ENCODE data around the gene ADAMTS2. TPM values are rescaled to one million over a fixed set of nuclear protein-coding genes. Genes with fewer than 3 reads are reported as not detected.
"Not testable (repeated sequence)": the region's sequence is repeated elsewhere in the genome, so short reads cannot be mapped to it uniquely, and the experiment has no call there.

ADAMTS2 gene
- polyA plus RNA-seq, 6 donors from 2014 or later = not detected

DNA sequence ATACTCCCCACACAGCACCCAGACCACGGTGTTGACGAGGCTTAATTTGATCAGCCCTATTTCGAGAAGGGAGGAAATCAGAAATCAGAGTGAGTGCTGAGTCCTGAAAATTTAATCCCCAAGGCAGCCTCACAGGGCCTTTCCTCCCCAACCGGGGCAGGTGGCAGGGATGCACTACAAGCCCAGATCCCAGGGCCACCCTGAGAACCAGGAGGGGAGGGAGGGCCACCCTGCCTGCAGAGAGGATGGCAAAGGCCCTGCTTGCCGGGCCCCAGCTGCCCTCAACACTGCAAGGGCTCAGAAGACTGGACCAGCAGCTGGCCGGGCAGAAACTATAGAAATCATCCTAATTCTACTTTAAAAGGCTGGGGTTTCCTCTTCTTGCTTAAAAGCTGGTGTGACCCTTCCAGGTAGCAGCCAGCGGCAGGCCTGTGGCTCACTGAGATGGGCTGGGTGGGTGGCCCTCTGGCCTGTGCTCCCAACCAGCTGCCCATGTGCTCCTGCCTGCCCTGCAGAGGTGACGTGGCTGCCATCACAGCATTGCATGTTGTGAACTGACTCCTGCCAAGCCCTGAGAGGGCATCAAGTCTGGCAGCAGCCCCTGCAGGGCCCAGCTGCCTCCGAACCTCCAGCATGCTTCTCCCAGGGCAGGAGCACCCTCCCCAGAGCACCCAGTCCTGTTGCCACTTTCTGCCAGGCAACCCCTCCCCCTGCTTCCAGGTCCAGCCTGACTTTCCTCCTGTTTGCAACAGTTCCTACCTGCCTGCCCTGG is 122.8 kb downstream of the ADAMTS2 start:
- Mint-ChIP-seq H3K9me3 (peaks cover 10 to 21% (median 18%) of the 10 kb centered on the region in 7 donors), H3K4me1 (peaks cover 0 to 4% (median 0%) of the 10 kb centered on the region in 3 donors), H3K4me3 (peak overlapping the region in 1 of 8 donors; percentile 18), H3K36me3 (peaks cover 0 to 19% of the 10 kb centered on the region in 2 donors), H3K27me3 (peaks cover 0 to 7% (median 0%) of the 10 kb centered on the region in 3 donors), H3K27ac (no peak overlapping the region)
- ATAC-seq (ENCODE audit: low read depth in 2 of 2) = no peak
- DNase-seq = no peak

DNA sequence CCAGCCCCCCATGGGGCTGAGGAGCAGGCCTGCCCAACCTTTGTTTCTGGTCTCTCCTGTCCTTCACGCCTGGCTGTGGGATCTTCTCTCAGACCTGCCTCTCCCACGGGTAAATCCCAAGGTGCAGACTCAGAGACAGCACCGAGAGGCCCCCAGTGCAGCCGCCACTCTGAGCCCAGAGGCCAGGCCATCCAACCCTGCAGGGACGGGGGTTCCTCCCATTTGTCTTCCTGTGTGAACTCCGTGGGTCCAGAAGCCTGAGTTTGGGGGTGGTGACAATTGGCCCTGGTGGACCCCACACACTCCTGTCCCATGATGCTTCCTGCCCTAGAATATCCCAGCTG is 123.4 kb downstream of the ADAMTS2 start:
- DNase-seq (no peak), ATAC-seq (ENCODE audit: low read depth in 2 of 2) (no peak)
- Mint-ChIP-seq H3K4me3 (no peak overlapping the region), H3K9me3 (peaks cover 10 to 21% (median 18%) of the 10 kb centered on the region in 7 donors), H3K27ac (no peak overlapping the region), H3K4me1 (peaks cover 0 to 4% (median 0%) of the 10 kb centered on the region in 3 donors), H3K27me3 (peaks cover 0 to 7% (median 4%) of the 10 kb centered on the region in 3 donors), H3K36me3 (peaks cover 0 to 19% of the 10 kb centered on the region in 2 donors)

DNA sequence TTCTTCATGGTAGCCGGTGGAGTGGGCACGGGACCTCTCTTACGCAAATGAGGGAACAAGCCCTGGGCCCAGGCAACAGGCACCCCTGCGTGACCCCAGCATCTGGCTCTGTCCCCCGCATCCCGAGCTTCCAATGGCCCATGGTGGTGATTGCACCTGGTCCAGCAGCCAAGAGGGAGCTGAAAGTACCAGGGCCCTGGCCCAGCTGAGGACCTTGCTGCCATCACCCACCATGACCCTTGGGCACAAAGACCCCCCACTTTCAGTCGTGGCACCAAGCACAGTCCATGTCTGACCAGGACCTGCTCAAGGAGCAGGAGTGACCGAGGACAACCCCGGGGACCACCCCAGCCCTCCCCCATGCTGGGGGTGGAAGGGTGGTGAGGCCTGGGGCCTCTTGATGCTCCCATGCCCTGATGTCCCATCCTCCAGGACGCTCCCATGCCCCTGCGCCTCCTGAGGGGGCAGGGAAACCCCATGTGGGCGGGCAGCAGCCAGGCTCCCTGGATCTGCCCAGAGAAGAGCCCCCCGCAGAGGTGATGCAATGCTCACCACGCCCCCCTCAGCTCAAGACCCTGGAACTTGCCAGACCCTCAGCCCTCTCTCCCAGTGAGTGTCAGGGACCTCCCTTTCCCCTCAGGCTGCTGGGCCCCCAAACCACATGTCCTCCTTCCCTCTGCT is 123.9 kb downstream of the ADAMTS2 start:
- H3K27ac Mint-ChIP-seq = no peak overlapping the region
- H3K36me3 Mint-ChIP-seq = peaks cover 0 to 19% of the 10 kb centered on the region in 2 donors
- H3K27me3 Mint-ChIP-seq = peaks cover 0 to 7% (median 6%) of the 10 kb centered on the region in 3 donors
- no peak overlapping the region for H3K4me3 Mint-ChIP-seq
- DNase-seq = no peak
- peaks cover 10 to 21% (median 18%) of the 10 kb centered on the region in 7 donors for H3K9me3 Mint-ChIP-seq
- peaks cover 0 to 4% (median 0%) of the 10 kb centered on the region in 3 donors for H3K4me1 Mint-ChIP-seq
- ATAC-seq (ENCODE audit: low read depth in 2 of 2) = no peak

DNA sequence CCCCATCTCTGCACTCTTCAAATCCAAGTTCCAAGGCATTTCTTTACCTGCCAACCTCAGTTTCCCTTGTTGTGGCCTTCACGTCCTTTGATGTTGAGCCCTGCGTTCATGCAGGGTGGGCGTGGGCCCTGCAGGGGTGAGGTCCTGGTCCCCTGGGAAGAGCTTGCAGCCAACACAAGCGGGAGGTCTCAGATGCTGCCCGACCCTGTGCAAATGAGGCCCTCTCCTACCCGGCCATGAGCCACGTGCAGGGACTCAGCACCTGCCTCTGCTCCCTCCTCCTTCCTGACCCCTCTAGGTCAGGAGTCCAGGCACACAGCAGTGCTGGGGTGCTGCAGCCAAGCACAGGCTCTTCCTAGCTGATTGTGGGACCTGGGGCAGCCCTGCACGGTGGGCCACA is 124.5 kb downstream of the ADAMTS2 start:
- H3K27me3 Mint-ChIP-seq = peaks cover 0 to 7% (median 6%) of the 10 kb centered on the region in 3 donors
- peaks cover 0 to 4% (median 0%) of the 10 kb centered on the region in 3 donors for H3K4me1 Mint-ChIP-seq
- no peak overlapping the region for H3K4me3 Mint-ChIP-seq
- no peak overlapping the region for H3K27ac Mint-ChIP-seq
- peaks cover 10 to 21% (median 18%) of the 10 kb centered on the region in 7 donors for H3K9me3 Mint-ChIP-seq
- no peak for DNase-seq
- peaks cover 0 to 19% of the 10 kb centered on the region in 2 donors for H3K36me3 Mint-ChIP-seq
- no peak for ATAC-seq (ENCODE audit: low read depth in 2 of 2)

DNA sequence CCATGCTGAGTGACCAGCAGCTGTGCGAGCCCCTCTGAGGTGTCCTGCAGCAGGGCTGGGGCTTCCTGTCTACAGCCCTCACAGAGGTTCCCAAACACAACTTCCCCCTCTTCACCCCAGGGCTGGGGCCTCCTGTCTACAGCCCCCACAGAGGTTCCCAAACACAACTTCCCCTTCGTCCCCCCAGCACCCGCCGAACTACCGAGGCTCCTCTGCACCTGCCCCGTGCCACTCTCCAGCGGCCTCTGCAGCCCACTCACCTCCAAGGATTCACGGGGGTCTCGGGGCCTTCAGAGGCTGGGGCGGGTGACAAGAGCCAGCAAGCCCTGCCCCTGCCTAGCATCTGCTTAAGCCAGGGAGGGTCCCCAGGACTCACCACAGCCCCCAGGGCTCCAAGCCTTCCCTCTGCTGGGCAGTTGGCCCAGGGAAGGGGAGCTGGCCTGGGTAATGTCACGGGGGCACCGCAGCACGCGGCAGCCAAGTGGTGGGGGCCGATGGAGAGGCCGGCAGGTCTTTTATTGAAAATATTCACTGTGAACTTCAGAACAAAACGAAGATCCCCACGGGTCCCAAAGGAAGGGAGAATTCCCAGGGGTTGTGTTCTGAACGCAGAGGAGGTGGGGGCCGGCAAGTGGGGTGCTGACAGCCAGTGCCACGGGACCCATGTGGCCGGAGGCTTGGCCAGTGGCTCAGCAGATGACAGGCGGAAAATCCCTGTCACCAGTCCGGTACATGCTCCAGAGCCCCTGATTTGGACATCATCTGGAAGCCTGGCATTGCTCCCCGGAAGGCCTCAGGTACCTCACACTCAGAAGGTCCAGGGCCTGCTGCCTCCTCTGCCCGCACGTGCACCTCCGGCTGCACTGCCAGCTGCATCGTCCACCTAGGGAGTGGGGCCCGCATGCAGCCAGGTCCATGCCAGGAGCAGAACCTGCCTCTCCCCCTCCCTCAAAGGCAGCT is 125.3 kb downstream of the ADAMTS2 start:
- Mint-ChIP-seq H3K4me1 (peaks cover 0 to 4% (median 0%) of the 10 kb centered on the region in 3 donors), H3K27me3 (peaks cover 0 to 7% (median 6%) of the 10 kb centered on the region in 3 donors), H3K36me3 (peaks cover 0 to 15% of the 10 kb centered on the region in 2 donors), H3K4me3 (no peak overlapping the region), H3K27ac (no peak overlapping the region), H3K9me3 (peaks cover 9 to 18% (median 15%) of the 10 kb centered on the region in 7 donors)
- ATAC-seq (ENCODE audit: low read depth in 2 of 2) (no peak), DNase-seq (no peak)

DNA sequence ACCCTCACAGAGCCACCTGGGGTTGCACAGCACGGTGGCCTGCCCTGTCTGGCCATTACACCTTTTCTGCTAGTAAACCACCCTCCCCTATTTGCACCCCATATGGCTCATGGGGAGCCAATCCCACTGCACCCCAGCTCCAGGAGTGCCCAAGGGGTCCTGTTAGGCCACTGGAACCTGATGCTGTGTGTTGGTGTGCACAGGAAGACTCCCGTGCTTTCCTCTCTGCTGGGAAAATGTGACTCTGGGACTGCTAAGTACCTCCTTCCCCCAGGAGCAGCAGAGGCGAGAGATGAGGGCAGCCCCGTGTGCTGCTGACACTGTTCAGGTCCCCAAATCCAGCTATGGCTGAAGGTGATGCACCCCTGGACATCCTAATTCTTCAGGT is 126.3 kb downstream of the ADAMTS2 start:
- peaks cover 0 to 11% of the 10 kb centered on the region in 2 donors for H3K36me3 Mint-ChIP-seq
- H3K27me3 Mint-ChIP-seq = peaks cover 0 to 7% (median 6%) of the 10 kb centered on the region in 3 donors
- H3K4me3 Mint-ChIP-seq = peak overlapping the region in 1 of 8 donors; percentile 57
- peaks cover 6 to 12% (median 9%) of the 10 kb centered on the region in 7 donors for H3K9me3 Mint-ChIP-seq
- peaks cover 0 to 4% (median 0%) of the 10 kb centered on the region in 3 donors for H3K4me1 Mint-ChIP-seq
- DNase-seq = no peak
- no peak for ATAC-seq (ENCODE audit: low read depth in 2 of 2)
- no peak overlapping the region for H3K27ac Mint-ChIP-seq

DNA sequence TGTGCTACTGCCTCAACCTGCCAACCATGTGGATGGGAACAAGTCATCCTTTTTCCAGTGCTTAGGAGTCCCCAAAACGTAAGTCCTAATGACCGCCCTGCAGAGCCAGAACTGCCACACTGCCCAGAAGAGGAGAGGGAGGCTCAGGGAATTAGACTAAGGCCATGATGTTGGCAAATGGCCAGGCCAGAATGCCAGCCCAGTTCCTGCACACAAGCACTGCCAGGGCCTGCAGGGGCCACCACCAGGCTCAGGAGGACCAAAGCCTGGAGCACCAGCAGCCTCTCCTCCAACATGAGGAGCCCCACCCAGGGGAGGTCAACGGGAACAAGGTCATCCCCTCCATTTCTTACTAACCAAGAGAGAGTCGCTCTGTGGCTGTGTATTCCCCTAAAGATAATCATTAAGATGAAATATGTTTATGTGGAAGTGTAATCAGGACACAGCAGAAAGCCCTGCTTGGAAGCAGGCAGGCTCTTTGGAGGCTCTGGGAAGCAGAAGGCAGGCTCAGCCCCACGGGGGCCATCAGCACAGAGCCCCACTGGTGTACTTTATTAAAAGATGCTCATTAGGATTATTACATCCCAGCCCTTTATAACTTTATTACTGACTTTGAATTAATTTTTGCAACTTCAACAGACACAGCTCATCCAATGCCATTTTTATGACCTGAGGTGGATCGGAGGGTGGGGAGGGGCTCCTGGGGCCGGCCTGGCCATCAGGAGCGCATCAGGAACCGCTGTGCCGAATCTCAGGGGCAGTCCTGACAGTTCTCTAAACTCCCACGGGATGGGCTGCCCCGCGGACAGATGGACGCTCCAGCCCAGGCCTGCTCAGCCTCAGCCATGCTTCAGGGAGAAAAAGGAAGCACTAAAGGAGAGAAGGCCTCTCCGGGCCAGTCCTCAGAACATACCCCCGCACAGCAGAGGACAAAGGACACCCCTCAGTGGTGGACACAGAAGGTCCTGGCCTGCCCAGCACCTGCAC is 127.0 kb downstream of the ADAMTS2 start:
- peaks cover 0 to 6% (median 4%) of the 10 kb centered on the region in 7 donors for H3K9me3 Mint-ChIP-seq
- peaks cover 0 to 5% of the 10 kb centered on the region in 2 donors for H3K36me3 Mint-ChIP-seq
- peaks cover 0 to 4% (median 0%) of the 10 kb centered on the region in 3 donors for H3K4me1 Mint-ChIP-seq
- no peak overlapping the region for H3K27ac Mint-ChIP-seq
- H3K27me3 Mint-ChIP-seq = peaks cover 4 to 7% (median 6%) of the 10 kb centered on the region in 3 donors
- DNase-seq = no peak
- ATAC-seq (ENCODE audit: low read depth in 2 of 2) = no peak
- H3K4me3 Mint-ChIP-seq = no peak overlapping the region

DNA sequence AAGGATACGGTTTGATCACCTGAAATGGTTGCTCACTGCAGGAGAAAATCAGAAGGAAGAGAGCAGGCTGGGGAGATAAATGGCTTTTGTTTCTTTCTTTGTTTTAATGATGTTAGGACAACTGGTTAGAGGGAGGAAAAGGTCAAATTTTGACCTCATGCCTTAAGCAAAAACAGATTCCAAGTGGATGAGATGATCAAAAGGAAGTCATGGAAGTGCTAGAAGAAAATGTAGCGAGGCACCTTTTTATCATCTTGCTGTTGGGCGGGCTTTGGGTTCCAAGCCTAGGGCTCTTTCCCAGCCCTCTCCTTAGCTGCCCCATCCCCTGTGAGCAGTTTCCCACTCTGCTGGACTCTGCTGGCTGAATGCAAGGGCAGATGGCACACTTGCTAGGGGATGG is 127.9 kb downstream of the ADAMTS2 start:
- Mint-ChIP-seq H3K4me1 (peaks cover 0 to 4% (median 0%) of the 10 kb centered on the region in 3 donors), H3K27me3 (peaks cover 6 to 7% (median 7%) of the 10 kb centered on the region in 3 donors), H3K27ac (no peak overlapping the region), H3K36me3 (no peaks in the 10 kb centered on the region), H3K4me3 (no peak overlapping the region), H3K9me3 (no peaks in the 10 kb centered on the region)
- ATAC-seq (ENCODE audit: low read depth in 2 of 2) (no peak), DNase-seq (no peak)

DNA sequence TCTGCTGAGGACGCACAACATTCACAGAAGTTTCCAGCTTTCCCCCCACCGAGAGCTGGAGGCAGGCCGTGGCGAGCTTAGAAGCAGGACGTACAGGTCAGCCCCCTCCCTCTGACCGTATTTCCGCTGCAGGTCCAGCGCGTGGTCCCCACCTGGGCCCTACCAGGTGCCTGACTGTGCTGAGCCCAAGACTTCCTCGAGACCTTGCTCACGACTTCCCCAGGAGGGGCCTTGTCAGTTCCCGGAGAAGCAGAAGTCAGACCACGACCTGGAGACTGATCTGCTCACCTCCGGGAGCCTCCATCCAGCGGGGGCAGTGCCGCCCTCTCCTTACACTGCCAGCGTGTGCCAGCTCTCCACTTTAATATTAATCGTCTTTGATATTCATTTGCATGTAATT is 128.9 kb downstream of the ADAMTS2 start:
- not testable (repeated sequence) for H3K4me1 Mint-ChIP-seq

DNA sequence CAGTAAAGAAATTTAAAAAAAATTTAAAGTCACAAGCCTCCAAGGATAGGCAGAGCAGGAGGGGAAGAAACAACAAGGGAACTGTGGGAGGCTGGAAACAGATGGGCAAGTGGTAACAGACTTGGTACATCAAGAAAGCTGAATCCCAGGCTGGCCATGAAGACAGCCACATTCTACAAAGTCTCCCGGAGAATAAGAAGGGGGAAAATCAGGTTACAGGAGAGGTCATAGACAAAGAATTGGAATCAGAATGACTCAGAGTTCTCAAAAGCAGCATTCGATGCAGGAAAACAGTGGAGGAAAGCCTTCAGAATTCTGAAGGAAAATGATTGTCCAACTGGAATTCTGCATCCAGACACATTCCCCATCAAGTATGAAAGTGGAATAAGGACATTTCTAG is 129.7 kb downstream of the ADAMTS2 start:
- Mint-ChIP-seq H3K27me3 (peaks cover 6 to 16% (median 7%) of the 10 kb centered on the region in 3 donors), H3K27ac (no peak overlapping the region), H3K4me3 (no peak overlapping the region), H3K4me1 (peaks cover 0 to 3% (median 0%) of the 10 kb centered on the region in 3 donors), H3K36me3 (no peaks in the 10 kb centered on the region), H3K9me3 (no peaks in the 10 kb centered on the region)
- DNase-seq = no peak
- ATAC-seq (ENCODE audit: low read depth in 2 of 2) = no peak

More for the DNA sequence above, 128.9 kb downstream of the ADAMTS2 start:
- not testable (repeated sequence) for H3K9me3 Mint-ChIP-seq; ATAC-seq (ENCODE audit: low read depth in 2 of 2); DNase-seq; H3K27ac Mint-ChIP-seq; H3K4me3 Mint-ChIP-seq; H3K36me3 Mint-ChIP-seq
- H3K27me3 Mint-ChIP-seq = peaks cover 6 to 16% (median 7%) of the 10 kb centered on the region in 3 donors

DNA sequence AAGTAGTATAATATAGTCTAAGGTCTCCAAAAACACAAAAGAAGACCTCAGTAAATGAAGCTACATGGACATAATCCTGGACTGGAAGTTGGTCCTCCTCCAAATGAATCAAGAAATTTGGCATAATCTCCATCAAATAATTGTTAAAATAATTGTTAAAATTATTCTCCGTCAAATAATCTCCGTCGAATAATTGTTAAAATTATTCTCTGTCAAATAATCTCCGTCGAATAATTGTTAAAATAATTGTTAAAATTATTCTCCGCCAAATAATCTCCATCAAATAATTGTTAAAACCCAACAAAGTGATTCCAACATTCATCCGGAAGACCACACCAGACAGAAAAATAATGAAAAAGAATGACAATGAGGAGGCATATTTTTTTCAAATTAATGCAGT is 130.6 kb downstream of the ADAMTS2 start:
- ATAC-seq (ENCODE audit: low read depth in 2 of 2) (no peak), DNase-seq (no peak)
- H3K27ac Mint-ChIP-seq = no peak overlapping the region
- H3K4me3 Mint-ChIP-seq = no peak overlapping the region
- no peaks in the 10 kb centered on the region for H3K36me3 Mint-ChIP-seq
- peaks cover 6 to 12% (median 7%) of the 10 kb centered on the region in 3 donors for H3K27me3 Mint-ChIP-seq
- no peaks in the 10 kb centered on the region for H3K9me3 Mint-ChIP-seq
- no peaks in the 10 kb centered on the region for H3K4me1 Mint-ChIP-seq

DNA sequence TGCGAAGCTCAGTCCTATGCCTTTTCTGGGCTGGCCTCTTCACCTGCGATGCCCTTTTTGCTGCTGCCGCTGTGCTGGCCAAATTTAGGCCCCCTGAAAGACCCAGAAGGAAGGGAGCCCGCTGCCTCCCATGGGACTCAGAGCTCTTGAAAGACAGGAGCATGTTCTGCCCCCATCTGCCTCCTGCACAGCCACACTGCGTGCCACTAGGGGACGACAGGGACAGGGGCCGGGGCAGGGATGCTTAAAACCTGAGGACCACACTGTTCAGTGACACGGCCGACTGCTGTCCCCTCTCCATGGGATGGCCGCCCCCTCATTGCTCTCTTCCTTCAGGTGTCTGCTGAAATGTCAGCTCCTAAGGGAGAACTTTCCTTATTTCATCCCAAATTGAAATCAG is 132.4 kb downstream of the ADAMTS2 start:
- H3K36me3 Mint-ChIP-seq = no peaks in the 10 kb centered on the region
- peaks cover 6 to 12% (median 7%) of the 10 kb centered on the region in 3 donors for H3K27me3 Mint-ChIP-seq
- no peaks in the 10 kb centered on the region for H3K4me1 Mint-ChIP-seq
- no peaks in the 10 kb centered on the region for H3K9me3 Mint-ChIP-seq
- ATAC-seq (ENCODE audit: low read depth in 2 of 2) (no peak), DNase-seq (no peak)
- H3K4me3 Mint-ChIP-seq = no peak overlapping the region
- H3K27ac Mint-ChIP-seq = no peak overlapping the region

Data from naive B cell (primary cell).